ENCODE results near the gene NMB. TPM values are rescaled to one million over a fixed set of nuclear protein-coding genes. Genes with fewer than 3 reads are reported as not detected.

NMB gene
- total RNA-seq, 1 donor from 2014 or later, result 2.9 TPM

DNA sequence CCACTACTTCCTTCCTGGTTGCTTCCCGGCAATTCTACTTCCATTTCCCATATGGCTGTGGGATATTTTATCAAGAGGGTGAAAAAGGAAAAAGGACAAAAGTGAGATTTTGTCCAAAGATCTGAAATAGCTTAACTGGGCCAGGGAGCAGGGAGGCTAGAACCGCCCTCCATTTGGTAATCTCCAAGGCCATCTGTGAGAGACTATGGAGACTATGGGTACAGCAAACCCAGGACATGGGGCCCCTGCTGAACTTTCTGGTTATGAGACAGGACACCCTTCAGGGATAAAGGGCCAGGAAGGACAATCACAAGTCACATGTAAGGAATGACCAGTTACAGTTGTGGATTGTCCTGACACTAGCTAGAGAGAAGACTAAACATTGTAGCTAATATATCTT, 32.9 kb downstream of the NMB start:
- intact Hi-C loops (cut with micrococcal nuclease), result no loop called here
- DNase-seq (no peak), ATAC-seq (ENCODE audit: low read depth) (no peak)
- TF ChIP-seq CTCF (IDR thresholded peaks at IDR 0.05), result no peak
- Mint-ChIP-seq H3K4me3 (no peak overlapping the region), H3K4me1 (peaks cover 3% of the 10 kb centered on the region), H3K27ac (no peak overlapping the region), H3K9me3 (peaks cover 10% of the 10 kb centered on the region), H3K36me3 (ENCODE audit: low read depth) (peaks cover 46% of the 10 kb centered on the region), H3K27me3 (no peaks in the 10 kb centered on the region)
- POLR2A ChIA-PET, result no interaction called here
- CTCF ChIA-PET, result interaction anchor here (1.1 kb wide), 1 partner anchor 28 kb away, joined by 3 read pairs; no protein-coding TSS in a partner anchor

GRCh38 chr15:84624359-84624758, 33.6 kb downstream of the NMB start:
- intact Hi-C loops (cut with micrococcal nuclease), result no loop called here
- Mint-ChIP-seq H3K36me3 (ENCODE audit: low read depth) (peaks cover 52% of the 10 kb centered on the region), H3K9me3 (peaks cover 14% of the 10 kb centered on the region), H3K4me1 (no peaks in the 10 kb centered on the region), H3K27ac (no peak overlapping the region), H3K4me3 (no peak overlapping the region), H3K27me3 (no peaks in the 10 kb centered on the region)
- ATAC-seq (ENCODE audit: low read depth), result no peak
- ChIA-PET CTCF (no interaction called here), POLR2A (no interaction called here)
- no peak for DNase-seq
- no peak for TF ChIP-seq CTCF (IDR thresholded peaks at IDR 0.05)

- Mint-ChIP-seq H3K27me3 (no peaks in the 10 kb centered on the region), H3K27ac (no peak overlapping the region), H3K4me3 (no peak overlapping the region), H3K9me3 (peaks cover 14% of the 10 kb centered on the region), H3K36me3 (ENCODE audit: low read depth) (peaks cover 57% of the 10 kb centered on the region), H3K4me1 (peaks cover under 1% of the 10 kb centered on the region)
- POLR2A ChIA-PET, result interaction anchor here (1.1 to 1.2 kb wide), 2 partner anchors 9 to 16 kb away, joined by 3 to 4 read pairs; no protein-coding TSS in a partner anchor
- CTCF ChIA-PET, result no interaction called here
- ATAC-seq (ENCODE audit: low read depth) (no peak), DNase-seq (no peak)
- intact Hi-C loops (cut with micrococcal nuclease), result no loop called here
- TF ChIP-seq CTCF (IDR thresholded peaks at IDR 0.05), result no peak
Measured at GRCh38 chr15:84621358-84621979, 36.5 kb downstream of the NMB start.

- H3K36me3 Mint-ChIP-seq (ENCODE audit: low read depth), result peaks cover 58% of the 10 kb centered on the region
Measured at GRCh38 chr15:84620626-84621025, 37.4 kb downstream of the NMB start.

DNA sequence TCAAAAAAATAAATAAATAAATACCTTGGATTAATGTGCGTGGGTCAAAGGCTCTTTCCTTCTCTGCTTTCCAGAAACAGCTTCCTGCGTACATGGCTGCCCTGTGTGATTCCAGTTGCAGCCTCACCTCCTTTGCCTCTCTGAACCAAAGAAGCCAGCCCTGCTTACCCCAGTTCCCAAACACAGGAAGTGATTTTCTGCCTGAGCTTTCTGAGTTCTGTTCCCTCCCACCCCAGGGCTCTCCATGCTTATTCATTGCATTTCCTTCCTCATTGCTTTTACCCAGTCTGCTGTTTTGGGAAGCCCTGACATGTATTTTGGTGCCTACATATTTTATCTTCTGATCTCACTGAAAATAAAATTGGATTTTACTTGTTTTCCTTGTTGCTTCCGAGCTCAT, 41.8 kb downstream of the NMB start:
- no peaks in the 10 kb centered on the region for H3K27me3 Mint-ChIP-seq
- H3K27ac Mint-ChIP-seq, result no peak overlapping the region
- ChIA-PET POLR2A (interaction anchor here (0.6 kb wide), 1 partner anchor 36 kb away, joined by 4 read pairs; no protein-coding TSS in a partner anchor), CTCF (no interaction called here)
- intact Hi-C loops (cut with micrococcal nuclease), result no loop called here
- ATAC-seq (ENCODE audit: low read depth) (no peak), DNase-seq (no peak)
- peaks cover 14% of the 10 kb centered on the region for H3K9me3 Mint-ChIP-seq
- H3K36me3 Mint-ChIP-seq (ENCODE audit: low read depth), result peaks cover 42% of the 10 kb centered on the region
- peaks cover 4% of the 10 kb centered on the region for H3K4me1 Mint-ChIP-seq
- no peak overlapping the region for H3K4me3 Mint-ChIP-seq
- TF ChIP-seq CTCF (IDR thresholded peaks at IDR 0.05), result no peak

More at GRCh38 chr15:84620626-84621025, 37.4 kb downstream of the NMB start:
- H3K27ac Mint-ChIP-seq, result no peak overlapping the region
- ATAC-seq (ENCODE audit: low read depth) (no peak), DNase-seq (no peak)
- peaks cover 14% of the 10 kb centered on the region for H3K9me3 Mint-ChIP-seq
- TF ChIP-seq CTCF (IDR thresholded peaks at IDR 0.05), result no peak
- intact Hi-C loops (cut with micrococcal nuclease), result no loop called here
- H3K4me3 Mint-ChIP-seq, result no peak overlapping the region
- ChIA-PET POLR2A (interaction anchor here (1.1 to 1.2 kb wide), 2 partner anchors 10 to 15 kb away, joined by 3 to 4 read pairs; no protein-coding TSS in a partner anchor), CTCF (no interaction called here)
- H3K4me1 Mint-ChIP-seq, result peaks cover 4% of the 10 kb centered on the region
- no peaks in the 10 kb centered on the region for H3K27me3 Mint-ChIP-seq

Data from activated B cell treated with CpG ODN at 0.5 μM for 24 hours (primary cell).